Measurements from ENCODE around the gene GAS7. TPM values are rescaled to one million over a fixed set of nuclear protein-coding genes. Genes with fewer than 3 reads are reported as not detected.
"Not testable (repeated sequence)": the region's sequence is repeated elsewhere in the genome, so short reads cannot be mapped to it uniquely, and the experiment has no call there.

GAS7 gene
- total RNA-seq, 1 experiment from 2014 or later = 0.23 TPM

GRCh38 chr17:10111907-10112452 lies 86.4 kb downstream of the GAS7 start:
- DNase-seq (ENCODE audit: low read depth) = no peak

GRCh38 chr17:10109146-10109545 lies 89.3 kb downstream of the GAS7 start:
- DNase-seq (ENCODE audit: low read depth) = no peak

GRCh38 chr17:10107316-10108165 lies 90.9 kb downstream of the GAS7 start:
- no peak for DNase-seq (ENCODE audit: low read depth)

- no peak for DNase-seq (ENCODE audit: low read depth)
Observed at GRCh38 chr17:10106067-10106466, 92.3 kb downstream of the GAS7 start.

- DNase-seq (ENCODE audit: low read depth) = no peak
Observed at GRCh38 chr17:10105513-10106001, 92.8 kb downstream of the GAS7 start.

- no peak for DNase-seq (ENCODE audit: low read depth)
Observed at GRCh38 chr17:10103712-10104111, 94.7 kb downstream of the GAS7 start.

GRCh38 chr17:10102817-10103216 lies 95.6 kb downstream of the GAS7 start:
- DNase-seq (ENCODE audit: low read depth) = no peak

- no peak for DNase-seq (ENCODE audit: low read depth)
Observed at GRCh38 chr17:10099051-10099571, 99.3 kb downstream of the GAS7 start.

GRCh38 chr17:10096596-10096995 lies 101.8 kb downstream of the GAS7 start:
- DNase-seq (ENCODE audit: low read depth) = no peak

GRCh38 chr17:10095295-10095694 lies 103.1 kb downstream of the GAS7 start:
- DNase-seq (ENCODE audit: low read depth) = not testable (repeated sequence)

GRCh38 chr17:10094797-10095196 lies 103.6 kb downstream of the GAS7 start:
- no peak for DNase-seq (ENCODE audit: low read depth)

- no peak for DNase-seq (ENCODE audit: low read depth)
Observed at GRCh38 chr17:10092595-10092994, 105.8 kb downstream of the GAS7 start.

GRCh38 chr17:10091046-10091445 lies 107.4 kb downstream of the GAS7 start:
- DNase-seq (ENCODE audit: low read depth) = no peak

GRCh38 chr17:10089196-10089804 lies 109.1 kb downstream of the GAS7 start:
- no peak for DNase-seq (ENCODE audit: low read depth)

- no peak for DNase-seq (ENCODE audit: low read depth)
Observed at GRCh38 chr17:10088444-10088843, 110.0 kb downstream of the GAS7 start.

- no peak for DNase-seq (ENCODE audit: low read depth)
Observed at GRCh38 chr17:10087355-10087754, 111.1 kb downstream of the GAS7 start.

GRCh38 chr17:10083864-10084263 lies 114.5 kb downstream of the GAS7 start:
- no peak for DNase-seq (ENCODE audit: low read depth)

GRCh38 chr17:10082795-10083194 lies 115.6 kb downstream of the GAS7 start:
- no peak for DNase-seq (ENCODE audit: low read depth)

- DNase-seq (ENCODE audit: low read depth) = no peak
Observed at GRCh38 chr17:10081571-10082169, 116.7 kb downstream of the GAS7 start.

GRCh38 chr17:10077561-10078299 lies 120.7 kb downstream of the GAS7 start:
- no peak for DNase-seq (ENCODE audit: low read depth)

GRCh38 chr17:10075919-10076318 lies 122.5 kb downstream of the GAS7 start:
- no peak for DNase-seq (ENCODE audit: low read depth)

All from LHCN-M2 (cell line).